ENCODE data around the gene NUP107. TPM values are rescaled to one million over a fixed set of nuclear protein-coding genes. Genes with fewer than 3 reads are reported as not detected.

NUP107 gene
- total RNA-seq, 4 donors from 2014 or later: 14.2 to 48.4 (median 36.2) TPM

DNA sequence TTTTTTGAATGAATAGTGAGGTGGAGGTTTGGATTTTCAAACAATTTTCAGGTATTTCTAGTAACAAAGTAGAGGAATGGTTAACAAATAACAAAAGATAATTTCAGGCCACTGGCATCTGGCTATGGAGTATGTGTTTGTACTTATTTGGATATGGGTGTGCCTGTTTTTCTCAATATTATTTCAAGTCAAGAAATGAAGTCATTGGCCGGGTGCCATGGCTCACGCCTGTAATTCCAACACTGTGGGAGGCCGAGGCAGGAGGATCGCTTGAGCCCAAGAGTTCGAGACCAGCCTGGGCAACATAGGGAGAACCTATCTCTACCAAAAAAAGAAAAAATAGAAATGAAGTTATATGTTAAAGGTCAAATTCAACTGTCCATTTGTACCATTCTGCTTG lies 73.1 kb downstream of the NUP107 start:
- Histone ChIP-seq H3K27ac (no peak overlapping the region), H3K36me3 (peaks cover 0 to 92% (median 0%) of the 10 kb centered on the region in 3 donors), H3K9me3 (no peaks in the 10 kb centered on the region), H3K4me1 (peaks cover 0 to 25% (median 3%) of the 10 kb centered on the region in 3 donors), H3K27me3 (no peaks in the 10 kb centered on the region), H3K4me3 (no peak overlapping the region)
- DNase-seq: no peak
- 86 to 93% methylated on average over 5 of the region's 5 CpGs for WGBS, 2 donors
- TF ChIP-seq POLR2A (IDR thresholded peaks at IDR 0.05): no peak
- TF ChIP-seq, protein P1, sequence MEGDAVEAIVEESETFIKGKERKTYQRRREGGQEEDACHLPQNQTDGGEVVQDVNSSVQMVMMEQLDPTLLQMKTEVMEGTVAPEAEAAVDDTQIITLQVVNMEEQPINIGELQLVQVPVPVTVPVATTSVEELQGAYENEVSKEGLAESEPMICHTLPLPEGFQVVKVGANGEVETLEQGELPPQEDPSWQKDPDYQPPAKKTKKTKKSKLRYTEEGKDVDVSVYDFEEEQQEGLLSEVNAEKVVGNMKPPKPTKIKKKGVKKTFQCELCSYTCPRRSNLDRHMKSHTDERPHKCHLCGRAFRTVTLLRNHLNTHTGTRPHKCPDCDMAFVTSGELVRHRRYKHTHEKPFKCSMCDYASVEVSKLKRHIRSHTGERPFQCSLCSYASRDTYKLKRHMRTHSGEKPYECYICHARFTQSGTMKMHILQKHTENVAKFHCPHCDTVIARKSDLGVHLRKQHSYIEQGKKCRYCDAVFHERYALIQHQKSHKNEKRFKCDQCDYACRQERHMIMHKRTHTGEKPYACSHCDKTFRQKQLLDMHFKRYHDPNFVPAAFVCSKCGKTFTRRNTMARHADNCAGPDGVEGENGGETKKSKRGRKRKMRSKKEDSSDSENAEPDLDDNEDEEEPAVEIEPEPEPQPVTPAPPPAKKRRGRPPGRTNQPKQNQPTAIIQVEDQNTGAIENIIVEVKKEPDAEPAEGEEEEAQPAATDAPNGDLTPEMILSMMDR (IDR thresholded peaks at IDR 0.05): no peak
- intact Hi-C loops (cut with DNase I): no loop called here

GRCh38 chr12:68760806-68761441 lies 74.1 kb downstream of the NUP107 start:
- no peak for DNase-seq
- no peak overlapping the region for H3K27ac ChIP-seq
- no peaks in the 10 kb centered on the region for H3K9me3 ChIP-seq
- peaks cover 0 to 25% (median 3%) of the 10 kb centered on the region in 3 donors for H3K4me1 ChIP-seq
- intact Hi-C loops (cut with DNase I): no loop called here
- no peaks in the 10 kb centered on the region for H3K27me3 ChIP-seq
- H3K36me3 ChIP-seq: peaks cover 0 to 88% (median 0%) of the 10 kb centered on the region in 3 donors
- WGBS, 2 donors: 91% methylated on average over 7 of the region's 7 CpGs
- TF ChIP-seq POLR2A (IDR thresholded peaks at IDR 0.05): no peak
- TF ChIP-seq, protein P1 (IDR thresholded peaks at IDR 0.05): no peak
- no peak overlapping the region for H3K4me3 ChIP-seq

- Histone ChIP-seq H3K36me3 (peaks cover 0 to 88% (median 0%) of the 10 kb centered on the region in 3 donors), H3K27me3 (no peaks in the 10 kb centered on the region), H3K4me3 (no peak overlapping the region), H3K27ac (no peak overlapping the region), H3K9me3 (no peaks in the 10 kb centered on the region), H3K4me1 (peaks cover 0 to 25% (median 3%) of the 10 kb centered on the region in 3 donors)
- TF ChIP-seq, protein P1 (IDR thresholded peaks at IDR 0.05): no peak
- TF ChIP-seq POLR2A (IDR thresholded peaks at IDR 0.05): no peak
- intact Hi-C loops (cut with DNase I): no loop called here
- no peak for DNase-seq
- WGBS, 2 donors: 97 to 98% methylated on average over 3 of the region's 3 CpGs
Observed at GRCh38 chr12:68761442-68761812, 74.6 kb downstream of the NUP107 start.

GRCh38 chr12:68761901-68762630 lies 75.3 kb downstream of the NUP107 start:
- peaks cover 0 to 87% (median 0%) of the 10 kb centered on the region in 3 donors for H3K36me3 ChIP-seq
- TF ChIP-seq POLR2A (IDR thresholded peaks at IDR 0.05): no peak
- TF ChIP-seq, protein P1 (IDR thresholded peaks at IDR 0.05): no peak
- no peaks in the 10 kb centered on the region for H3K9me3 ChIP-seq
- H3K27me3 ChIP-seq: no peaks in the 10 kb centered on the region
- H3K27ac ChIP-seq: no peak overlapping the region
- WGBS, 2 donors: 75 to 78% methylated on average over 8 of the region's 8 CpGs
- peaks cover 0 to 25% (median 3%) of the 10 kb centered on the region in 3 donors for H3K4me1 ChIP-seq
- H3K4me3 ChIP-seq: no peak overlapping the region
- no peak for DNase-seq
- intact Hi-C loops (cut with DNase I): no loop called here

- Histone ChIP-seq H3K4me1 (peaks cover 0 to 25% (median 3%) of the 10 kb centered on the region in 3 donors), H3K27me3 (no peaks in the 10 kb centered on the region), H3K4me3 (no peak overlapping the region), H3K9me3 (no peaks in the 10 kb centered on the region), H3K36me3 (peaks cover 0 to 86% (median 0%) of the 10 kb centered on the region in 3 donors), H3K27ac (no peak overlapping the region)
- 90 to 100% methylated on average over 1 to 3 of the region's 3 CpGs for WGBS, 2 donors
- TF ChIP-seq, protein P1 (IDR thresholded peaks at IDR 0.05): no peak
- no peak for TF ChIP-seq POLR2A (IDR thresholded peaks at IDR 0.05)
- intact Hi-C loops (cut with DNase I): no loop called here
- no peak for DNase-seq
Observed at GRCh38 chr12:68762691-68763090, 75.9 kb downstream of the NUP107 start.
